Stomach (tissue), 4 donors: ENCODE measurements around the gene SRSF4.

Experiments used
- CTCF ChIP-seq, 7 experiments: fragments of 450-650 bp in 4 of 7; fragments of 200-600 bp in 3 of 7; sonication (generic) in 3 of 7; IDR thresholded peaks; one replicate each; pipeline ENCODE4 v1.5.1; 2016 to 2019; ENCODE audit warnings: antibody characterized with exemption in 7 of 7, control low read depth in 2 of 7, mild to moderate bottlenecking in 1 of 7
- EP300 ChIP-seq: sonication (generic); formaldehyde crosslinking; IDR thresholded peaks from one replicate; pipeline ENCODE4 v1.6.1; 2017; ENCODE audit warnings: antibody characterized with exemption
- POLR2A ChIP-seq, 4 donors: fragments of 450-650 bp; IDR thresholded peaks; one replicate each; pipeline ENCODE4 v1.6.1; 2016; ENCODE audit warnings: antibody characterized with exemption in 4 of 4, control low read depth in 2 of 4, mild to moderate bottlenecking in 1 of 4, moderate library complexity in 1 of 4

DNA sequence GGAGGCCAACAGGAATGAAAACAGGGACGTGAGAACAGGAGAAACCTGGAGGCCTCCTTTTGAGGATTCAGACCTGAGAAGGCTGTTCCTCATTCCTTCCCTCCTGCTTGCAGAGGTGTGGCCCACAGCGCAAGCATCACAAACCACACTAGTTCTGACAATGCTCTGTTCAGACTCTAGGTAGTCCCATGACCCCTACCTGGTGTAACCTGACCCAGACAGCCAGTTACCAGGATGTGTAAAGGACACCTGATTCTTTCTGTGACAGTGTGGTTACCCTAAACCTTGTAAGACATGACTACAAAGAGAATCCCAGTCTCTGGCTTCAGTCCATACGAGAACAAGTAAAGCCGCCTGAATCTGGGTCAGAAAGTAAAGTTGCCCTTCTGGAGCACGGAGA lies 45.8 kb upstream of the SRSF4 start:
- TF ChIP-seq EP300: no peak
- TF ChIP-seq CTCF (IDR thresholded peaks at IDR 0.05): no peak
- no peak for TF ChIP-seq POLR2A (IDR thresholded peaks at IDR 0.05)
